Activated gamma-delta T cell treated with Interleukin-2 at 50 U/mL for 16 hours (primary cell): ENCODE results near the gene TACC2.

ENCODE experiments used
- DNase-seq: peaks from one replicate; pipeline ENCODE4 v3.0.0-alpha.2; 2020

The TACC2 gene

GRCh38 chr10:122029499-122030199 lies 40.7 kb downstream of the TACC2 start:
- no peak for DNase-seq

- DNase-seq, result no peak
Measured at GRCh38 chr10:122030200-122030552, 41.2 kb downstream of the TACC2 start.

DNA sequence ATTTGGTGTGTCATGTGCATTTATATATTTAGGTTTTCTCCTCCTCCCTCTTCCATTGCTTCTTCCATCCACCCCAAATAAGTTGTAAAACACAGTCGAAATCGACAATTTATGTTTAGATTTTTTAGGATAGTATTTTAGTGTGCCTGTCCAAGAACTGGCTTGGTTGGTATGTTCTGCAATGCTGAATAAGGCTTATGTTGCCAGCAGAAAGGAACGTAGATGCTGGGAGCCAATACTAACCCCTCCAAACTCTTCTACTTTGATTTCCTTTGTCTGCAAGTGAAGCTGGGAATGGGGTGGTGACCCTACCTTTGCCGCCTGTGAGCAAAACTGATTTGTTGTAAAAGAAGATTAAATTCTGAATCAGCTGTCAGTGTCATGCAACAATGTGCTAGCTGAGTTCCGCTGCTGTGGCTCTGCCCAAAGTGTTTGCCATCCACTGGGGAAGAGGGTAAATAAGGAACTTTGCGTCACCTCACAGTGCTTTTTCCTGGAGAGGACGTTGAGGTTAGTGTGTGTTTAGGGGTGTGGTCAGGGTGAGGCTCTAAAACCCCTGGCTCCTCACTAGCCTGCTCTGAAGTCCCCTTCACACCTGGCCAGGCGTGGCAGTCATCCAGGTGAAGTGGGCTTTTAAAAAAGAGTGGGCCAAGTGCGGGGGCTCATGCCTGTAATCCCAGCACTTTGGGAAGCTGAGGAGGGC lies 44.4 kb downstream of the TACC2 start:
- no peak for DNase-seq

GRCh38 chr10:122034149-122034756 lies 45.3 kb downstream of the TACC2 start:
- no peak for DNase-seq

DNA sequence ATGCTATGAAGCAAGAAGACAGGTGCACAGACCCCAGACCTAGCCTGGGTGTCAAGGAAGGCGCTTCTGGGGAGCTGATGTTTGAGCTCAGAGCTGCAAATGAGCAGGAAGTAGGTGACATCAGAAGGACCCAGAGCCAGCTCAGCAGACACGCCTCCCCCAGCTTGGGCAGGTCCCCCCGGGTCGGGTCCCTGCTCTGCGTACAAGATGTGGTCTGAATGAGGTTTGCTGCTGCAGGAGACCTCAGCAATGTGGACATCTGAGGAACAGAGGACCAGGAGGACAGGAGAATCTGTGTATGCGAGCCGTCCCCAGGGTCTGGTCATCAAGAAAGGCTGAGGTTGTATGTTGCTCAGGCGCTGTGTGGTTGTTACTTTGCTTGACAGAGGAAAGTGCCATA lies 51.8 kb downstream of the TACC2 start:
- DNase-seq, result no peak

- DNase-seq, result no peak
Measured at GRCh38 chr10:122042836-122043235, 53.9 kb downstream of the TACC2 start.

- DNase-seq, result no peak
Measured at GRCh38 chr10:122044045-122044661, 55.2 kb downstream of the TACC2 start.

- DNase-seq, result no peak
Measured at GRCh38 chr10:122044713-122045112, 55.8 kb downstream of the TACC2 start.

GRCh38 chr10:122045212-122045611 lies 56.2 kb downstream of the TACC2 start:
- no peak for DNase-seq

DNA sequence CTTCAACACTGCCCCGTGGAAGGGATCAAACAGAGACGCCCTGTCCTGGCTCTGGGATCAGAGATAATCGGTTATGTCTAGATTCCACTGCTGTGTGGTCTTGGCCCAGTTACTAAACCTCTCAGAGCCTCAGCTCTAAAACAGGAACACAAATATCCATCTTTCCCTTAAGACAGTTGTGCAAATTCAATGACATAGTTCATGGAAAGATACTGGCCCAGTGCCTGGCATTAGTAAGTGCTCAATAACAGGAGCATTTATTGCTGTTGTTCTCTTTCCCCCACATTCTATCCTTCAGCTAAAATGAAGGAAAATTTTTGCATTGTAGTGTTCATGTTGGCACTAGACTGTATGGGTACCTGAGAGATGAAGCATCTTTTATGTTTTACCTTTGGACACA lies 58.6 kb downstream of the TACC2 start:
- DNase-seq, result no peak

- no peak for DNase-seq
Measured at GRCh38 chr10:122049076-122049475, 60.1 kb downstream of the TACC2 start.

DNA sequence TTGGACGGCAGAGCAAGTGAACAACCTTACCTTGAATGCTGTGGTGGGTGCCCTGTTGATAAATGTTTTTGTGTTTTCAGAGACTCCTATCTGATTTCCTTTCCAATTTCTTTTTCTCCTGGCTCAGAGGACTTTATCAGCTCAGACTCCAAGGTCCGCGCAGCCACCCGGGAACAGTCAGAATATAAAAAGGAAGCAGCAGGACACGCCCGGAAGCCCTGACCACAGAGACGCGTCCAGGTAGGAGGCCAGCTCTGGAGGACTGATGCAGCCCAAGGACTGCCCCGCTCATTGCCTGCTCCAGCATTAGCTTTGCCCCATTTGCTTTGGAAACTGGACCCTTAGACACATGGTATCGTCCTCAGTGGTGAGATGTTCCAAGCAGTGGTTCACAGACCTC lies 61.3 kb downstream of the TACC2 start:
- no peak for DNase-seq

GRCh38 chr10:122050811-122051210 lies 61.8 kb downstream of the TACC2 start:
- no peak for DNase-seq

DNA sequence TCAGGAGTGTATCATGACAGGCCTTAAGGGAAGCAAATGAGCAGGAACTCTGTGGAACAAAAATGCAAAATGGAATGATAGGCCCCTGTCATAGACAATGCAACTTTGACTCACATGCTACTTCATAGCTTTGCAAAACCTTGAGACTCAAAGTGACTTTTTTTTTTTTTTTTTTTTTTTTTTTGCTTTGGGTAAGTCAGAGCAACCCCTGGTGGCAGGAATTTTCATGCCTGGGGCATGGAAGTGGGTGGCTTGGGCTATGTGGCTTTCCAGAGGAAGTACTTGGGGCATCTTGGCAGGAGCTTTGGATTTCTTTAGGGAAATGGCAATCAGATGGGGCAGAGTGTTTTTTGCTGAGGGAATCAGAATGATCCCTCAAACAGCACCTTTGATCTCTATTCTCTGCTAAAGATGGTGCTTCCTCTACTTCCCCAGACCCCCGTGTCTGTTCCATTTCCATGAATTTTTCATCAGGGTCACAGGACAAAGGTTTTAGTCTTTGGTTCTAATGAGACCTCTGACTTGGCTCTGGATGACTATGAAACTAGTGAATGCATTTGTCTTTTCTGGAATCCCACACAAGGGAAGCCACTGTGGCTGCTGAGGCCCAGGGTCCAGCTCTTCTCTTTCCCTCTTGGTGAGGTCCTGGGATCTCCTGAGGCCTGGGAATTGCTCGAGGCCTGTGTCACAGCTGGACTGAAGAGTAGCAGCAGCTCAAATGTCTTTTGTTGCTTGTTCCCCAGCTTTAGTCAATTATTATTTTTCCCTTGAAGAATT lies 62.8 kb downstream of the TACC2 start:
- no peak for DNase-seq

DNA sequence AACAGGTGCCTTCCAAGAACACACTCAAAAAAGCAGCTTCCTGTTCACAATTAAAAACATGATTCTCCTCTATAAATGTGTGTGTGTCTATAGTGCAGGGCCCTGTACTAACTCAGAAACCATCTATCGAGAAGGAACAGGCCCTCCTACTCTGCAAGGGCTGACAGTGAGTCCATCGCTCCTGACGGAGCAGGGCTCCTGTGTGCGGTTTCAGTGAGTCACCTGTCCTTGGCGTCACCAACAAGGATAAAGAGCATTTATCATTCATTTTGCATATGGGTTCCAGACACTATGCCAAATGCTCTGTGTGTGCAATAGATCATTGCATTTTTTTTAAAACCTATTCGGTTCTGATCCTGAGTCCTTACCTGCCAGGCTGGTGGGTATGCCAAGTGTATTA lies 63.7 kb downstream of the TACC2 start:
- no peak for DNase-seq

- DNase-seq, result no peak
Measured at GRCh38 chr10:122053314-122053713, 64.4 kb downstream of the TACC2 start.

GRCh38 chr10:122054048-122055025 lies 65.4 kb downstream of the TACC2 start:
- no peak for DNase-seq

- no peak for DNase-seq
Measured at GRCh38 chr10:122055252-122055651, 66.3 kb downstream of the TACC2 start.

DNA sequence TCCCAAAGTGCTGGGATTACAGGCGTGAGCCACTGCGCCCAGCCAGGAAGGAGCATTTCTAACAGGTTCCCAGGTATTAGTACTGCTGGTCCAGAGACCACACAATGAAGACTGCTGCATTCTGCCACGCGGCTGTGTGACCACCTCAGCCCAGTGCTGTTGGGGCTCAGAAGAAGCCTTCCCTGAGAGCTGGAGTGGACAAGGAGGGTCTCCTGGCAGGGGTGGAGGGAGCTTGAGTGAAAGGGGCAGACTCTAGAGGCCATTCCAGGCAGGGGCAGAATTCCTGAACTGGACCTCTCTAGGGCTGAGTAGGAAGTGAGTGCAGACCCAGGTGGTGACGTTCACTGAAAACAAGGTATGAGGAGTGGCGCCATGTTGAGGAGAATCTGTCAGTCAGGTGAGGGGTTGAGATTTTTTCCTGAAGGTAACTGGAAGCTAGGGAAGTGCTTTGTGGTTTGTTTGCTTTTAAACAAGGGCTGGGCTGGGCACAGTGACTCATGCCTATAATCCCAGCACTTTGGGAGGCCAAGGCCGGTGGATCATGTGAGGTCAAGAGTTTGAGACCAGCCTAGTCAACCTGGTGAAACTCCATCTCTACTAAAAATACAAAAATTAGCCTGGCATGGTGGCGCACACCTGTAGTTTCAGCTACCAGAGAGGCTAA lies 67.6 kb downstream of the TACC2 start:
- DNase-seq, result no peak

- DNase-seq, result no peak
Measured at GRCh38 chr10:122057841-122058413, 69.0 kb downstream of the TACC2 start.

- no peak for DNase-seq
Measured at GRCh38 chr10:122060250-122060649, 71.3 kb downstream of the TACC2 start.
